GM12878 (cell line): ENCODE data around the gene CRYBG3. TPM values are rescaled to one million over a fixed set of nuclear protein-coding genes. Genes with fewer than 3 reads are reported as not detected.

ENCODE experiments used
- ATAC-seq: fragments of 200-7000 bp; cut with Tn5 transposase; 3 replicates; pipeline ENCODE4 v1.9.1; 2020; ENCODE audit warnings: mild to moderate bottlenecking, moderate library complexity
- BruUV-seq: library from RNA; stranded (reverse); fragments of 400-500 nt; replicated peaks from 2 replicates; lab custom pipeline; 2021; lab: Mats Ljungman, UMichigan
- CTCF ChIA-PET: fragments of 300-600 bp; sonication (Branson Sonifier 250); formaldehyde crosslinking; extraction: SDS; loops from one replicate; lab custom pipeline; 2021; ENCODE audit warnings: inconsistent platforms; lab: Yijun Ruan, JAX
- POLR2A ChIA-PET: fragments of 350-600 bp; formaldehyde crosslinking; extraction: SDS; loops from one replicate; lab custom pipeline; 2021; ENCODE audit warnings: inconsistent platforms; lab: Charles Lee
- RAD21 ChIA-PET: fragments of 300-600 bp; sonication (Branson Sonifier 250); formaldehyde crosslinking; loops from one replicate; lab custom pipeline; 2023; ENCODE audit warnings: antibody characterized with exemption; ENCODE audit not compliant: unreplicated experiment; lab: Charles Lee
- SMC1A ChIA-PET: fragments of 300-600 bp; sonication (Branson Sonifier 250); formaldehyde crosslinking; loops from one replicate; lab custom pipeline; 2023; ENCODE audit not compliant: unreplicated experiment, uncharacterized antibody; lab: Charles Lee
- DNase-seq: peaks from one replicate; pipeline ENCODE4 v3.0.0-alpha.2; 2011; ENCODE audit warnings: low read depth, low spot score
- FAIRE-seq: peaks from 3 replicates; lab custom pipeline; 2011; peaks lifted over from hg19 to GRCh38; lab: Jason Lieb, UNC
- H2AFZ ChIP-seq: 2 replicates; pipeline ENCODE4 v1.6.0; 2011; ENCODE audit warnings: low read depth, low read length, control low read depth; ENCODE audit not compliant: control insufficient read depth
- H3K27ac ChIP-seq: 2 replicates; pipeline ENCODE4 v1.5.1; 2011; ENCODE audit warnings: control low read depth; ENCODE audit not compliant: control insufficient read depth, insufficient read depth
- H3K27me3 ChIP-seq, 2 experiments: replicated peaks in 1 of 2; 2 replicates each; pipeline versions ENCODE4 v1.6.0 to v1.6.1; 2011; ENCODE audit warnings: low read length in 1 of 2; ENCODE audit not compliant: control insufficient read depth in 2 of 2, insufficient read depth in 2 of 2
- H3K36me3 ChIP-seq, 2 experiments: 2 replicates each; pipeline ENCODE4 v1.5.1; 2011; ENCODE audit warnings: low read length in 1 of 2; ENCODE audit not compliant: control insufficient read depth in 2 of 2, insufficient read depth in 2 of 2
- H3K4me1 ChIP-seq: 2 replicates; pipeline ENCODE4 v1.6.1; 2011; ENCODE audit warnings: mild to moderate bottlenecking, low read length, moderate library complexity, mixed read lengths; ENCODE audit not compliant: control insufficient read depth, insufficient read depth
- H3K4me2 ChIP-seq: 2 replicates; pipeline ENCODE4 v1.6.0; 2011; ENCODE audit warnings: control low read depth; ENCODE audit not compliant: control insufficient read depth, insufficient read depth
- H3K4me3 ChIP-seq: fragments of 200-600 bp; sonication (generic); 2 replicates; pipeline ENCODE4 v1.5.1; 2016
- H3K79me2 ChIP-seq: 2 replicates; pipeline ENCODE4 v1.6.0; 2011; ENCODE audit warnings: low read length; ENCODE audit not compliant: control insufficient read depth, insufficient read depth
- H3K9ac ChIP-seq: 2 replicates; pipeline ENCODE4 v1.8.0; 2011; ENCODE audit warnings: low read length, control low read depth, mixed read lengths; ENCODE audit not compliant: control insufficient read depth, insufficient read depth
- H3K9me3 ChIP-seq: replicated peaks from 3 replicates; pipeline ENCODE4 v1.5.1; 2011; ENCODE audit warnings: mild to moderate bottlenecking, low read length; ENCODE audit not compliant: control insufficient read depth, insufficient read depth
- H4K20me1 ChIP-seq: 2 replicates; pipeline ENCODE4 v1.6.0; 2011; ENCODE audit not compliant: control insufficient read depth, insufficient read depth
- IRF5 ChIP-seq: fragments of 450-650 bp; IDR thresholded peaks from 2 replicates; pipeline ENCODE4 v1.6.1; 2017; ENCODE audit warnings: borderline replicate concordance
- MYC ChIP-seq: IDR thresholded peaks from 2 replicates; pipeline ENCODE4 v1.6.1; 2011; ENCODE audit warnings: mild to moderate bottlenecking, low read length, moderate library complexity, inconsistent platforms; ENCODE audit not compliant: insufficient read depth, insufficient replicate concordance, insufficient read length, severe bottlenecking
- TCF12 ChIP-seq: IDR thresholded peaks from 2 replicates; pipeline ENCODE4 v1.6.1; 2011; ENCODE audit warnings: low read depth, mild to moderate bottlenecking, low read length
- TCF3 ChIP-seq: IDR thresholded peaks from 2 replicates; pipeline ENCODE4 v1.6.1; 2012; ENCODE audit warnings: low read depth, mild to moderate bottlenecking, low read length, borderline replicate concordance; ENCODE audit not compliant: insufficient read depth
- WGBS: methylation state at CpG from one replicate; pipeline ENCODE4 v1.1.6; 2016; ENCODE audit warnings: low lambda C conversion rate; ENCODE audit not compliant: insufficient replicate concordance, insufficient coverage; ENCODE audit errors: missing lambda C conversion rate; 5-methylcytosine and 5-hydroxymethylcytosine counted together
- in situ Hi-C: fragments of 300-500 bp; cut with MboI; formaldehyde crosslinking; loops from 9 replicates; pipeline ENCODE4 v1.14.3; 2018; ENCODE audit warnings: mixed read lengths
- intact Hi-C: fragments of 100-400 bp; cut with micrococcal nuclease; formaldehyde crosslinking; loops from one replicate; pipeline ENCODE4 v1.14.2; 2022; ENCODE audit not compliant: unreplicated experiment
- polyA plus RNA-seq, 11 experiments: library from polyadenylated mRNA; depleted of rRNA in 4 of 11; unstranded in 6 of 11; stranded (reverse) in 5 of 11; fragments of >200 nt; fragmentation: Nextera tagmentation in 4 of 11; fragmentation: Illumina TruSeq in 1 of 11; extraction: Ambion mirVana in 4 of 11; extraction: Trizol in 1 of 11; gene quantifications; 1 replicate in 1 of 11; 2 replicates in 10 of 11; pipeline versions ENCODE4 v1.2.1 to v1.2.3, GENCODE V29; 2011 to 2016; ENCODE audit warnings: inconsistent platforms in 2 of 11, missing spikeins in 2 of 11, low read depth in 1 of 11
- total RNA-seq, 4 experiments: library from RNA; depleted of rRNA in 3 of 4; stranded (reverse); fragments of >200 nt in 3 of 4; fragmentation: Illumina TruSeq in 1 of 4; extraction: Trizol in 1 of 4; gene quantifications; 2 replicates each; pipeline versions ENCODE4 v1.2.1 to v1.2.3, GENCODE V29; 2013 to 2021
- TF ChIP-seq, protein P1 (sequence below): fragments of 450-650 bp; conservative IDR thresholded peaks from 2 replicates; pipeline ENCODE4 v1.6.1; 2017; ENCODE audit warnings: mild to moderate bottlenecking, moderate library complexity

CRYBG3 gene
- total and polyA plus RNA-seq, 10 of the 15 experiments (the other 5 are each of a cell fraction or from before 2014, with no cell fraction given): 0.11 to 5.4 (median 1.6) TPM

GRCh38 chr3:97968376-97968775 lies 146.6 kb downstream of the CRYBG3 start (continued):
- no peak for TF ChIP-seq TCF12

- Histone ChIP-seq H3K27ac (no peak overlapping the region; the same call in 1 of the 2 replicates), H4K20me1 (no peaks in the 10 kb centered on the region), H3K27me3 (no peaks in the 10 kb centered on the region), H3K36me3 (peaks cover 0 to 9% of the 10 kb centered on the region in 2 experiments; a peak in 1 of 4 replicates), H3K4me1 (no peaks in the 10 kb centered on the region), H3K4me2 (peak overlapping the region; percentile 37; the same call in 1 of the 2 replicates), H3K4me3 (no peak overlapping the region), H3K9ac (no peak overlapping the region), H2AFZ (no peak overlapping the region), H3K79me2 (peaks cover 45% of the 10 kb centered on the region), H3K9me3 (no peaks in the 10 kb centered on the region)
- RAD21 ChIA-PET: no interaction called here
- WGBS: 93% methylated on average over 5 of the region's 5 CpGs
- DNase-seq: no peak
- no TSS peak for BruUV-seq
- TF ChIP-seq, protein P1, sequence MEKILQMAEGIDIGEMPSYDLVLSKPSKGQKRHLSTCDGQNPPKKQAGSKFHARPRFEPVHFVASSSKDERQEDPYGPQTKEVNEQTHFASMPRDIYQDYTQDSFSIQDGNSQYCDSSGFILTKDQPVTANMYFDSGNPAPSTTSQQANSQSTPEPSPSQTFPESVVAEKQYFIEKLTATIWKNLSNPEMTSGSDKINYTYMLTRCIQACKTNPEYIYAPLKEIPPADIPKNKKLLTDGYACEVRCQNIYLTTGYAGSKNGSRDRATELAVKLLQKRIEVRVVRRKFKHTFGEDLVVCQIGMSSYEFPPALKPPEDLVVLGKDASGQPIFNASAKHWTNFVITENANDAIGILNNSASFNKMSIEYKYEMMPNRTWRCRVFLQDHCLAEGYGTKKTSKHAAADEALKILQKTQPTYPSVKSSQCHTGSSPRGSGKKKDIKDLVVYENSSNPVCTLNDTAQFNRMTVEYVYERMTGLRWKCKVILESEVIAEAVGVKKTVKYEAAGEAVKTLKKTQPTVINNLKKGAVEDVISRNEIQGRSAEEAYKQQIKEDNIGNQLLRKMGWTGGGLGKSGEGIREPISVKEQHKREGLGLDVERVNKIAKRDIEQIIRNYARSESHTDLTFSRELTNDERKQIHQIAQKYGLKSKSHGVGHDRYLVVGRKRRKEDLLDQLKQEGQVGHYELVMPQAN: no peak
- no peak for TF ChIP-seq MYC
- no peak for TF ChIP-seq IRF5
- no peak for TF ChIP-seq TCF3
- intact Hi-C loops (no loop called here), in situ Hi-C loops (no loop called here)
- CTCF ChIA-PET: interaction anchor here (0.6 to 1.5 kb wide), 3 partner anchors 17 to 467 kb away, joined by 3 to 4 read pairs (median 3); no protein-coding TSS in a partner anchor
- no peak for ATAC-seq
- POLR2A ChIA-PET: no interaction called here
- no peak for FAIRE-seq
- SMC1A ChIA-PET: interaction anchor here (0.6 to 2.0 kb wide), 5 partner anchors 9 to 568 kb away, joined by 3 to 5 read pairs (median 4); no protein-coding TSS in a partner anchor
Measured at GRCh38 chr3:97969541-97969940, 147.7 kb downstream of the CRYBG3 start.
